HL-60 (cell line): ENCODE data around the gene DENND1A.

Experiments used
- DNase-seq, 2 experiments: peaks; one replicate each; pipeline ENCODE4 v3.0.0-alpha.2; 2010 to 2020; ENCODE audit warnings: low read depth in 1 of 2, low spot score in 1 of 2
- H3K27ac ChIP-seq: fragments of 250-450 bp; sonication (Bioruptor Pico); replicated peaks from 2 replicates; pipeline ENCODE4 v1.5.1; 2020; ENCODE audit warnings: mild to moderate bottlenecking, moderate library complexity
- H3K27me3 ChIP-seq: fragments of 250-450 bp; sonication (Bioruptor Pico); 2 replicates; pipeline ENCODE4 v1.5.1; 2021; ENCODE audit warnings: mild to moderate bottlenecking, moderate library complexity; ENCODE audit not compliant: insufficient read depth, poor library complexity, severe bottlenecking
- H3K4me3 ChIP-seq: replicated peaks from 2 replicates; pipeline ENCODE4 v1.5.1; 2011; ENCODE audit warnings: mild to moderate bottlenecking, control low read depth, low read length; ENCODE audit not compliant: insufficient read depth
- GABPA ChIP-seq: IDR thresholded peaks from 2 replicates; pipeline ENCODE4 v1.6.1; 2012; ENCODE audit warnings: low read depth
- POLR2AphosphoS5 ChIP-seq: IDR thresholded peaks from 2 replicates; pipeline ENCODE4 v1.6.1; 2012; ENCODE audit warnings: low read depth
- SPI1 ChIP-seq: IDR thresholded peaks from 2 replicates; pipeline ENCODE4 v1.6.1; 2012; ENCODE audit warnings: low read depth, mild to moderate bottlenecking, borderline replicate concordance
- TF ChIP-seq, protein P1 (sequence below): IDR thresholded peaks from 2 replicates; pipeline ENCODE4 v1.6.1; 2012; ENCODE audit warnings: low read depth; ENCODE audit not compliant: insufficient replicate concordance
- TF ChIP-seq, protein P2 (sequence below): IDR thresholded peaks from one replicate; pipeline ENCODE4 v1.5.1; 2011; ENCODE audit warnings: low read length, control low read depth, inconsistent platforms; ENCODE audit not compliant: insufficient read depth

DENND1A gene

DNA sequence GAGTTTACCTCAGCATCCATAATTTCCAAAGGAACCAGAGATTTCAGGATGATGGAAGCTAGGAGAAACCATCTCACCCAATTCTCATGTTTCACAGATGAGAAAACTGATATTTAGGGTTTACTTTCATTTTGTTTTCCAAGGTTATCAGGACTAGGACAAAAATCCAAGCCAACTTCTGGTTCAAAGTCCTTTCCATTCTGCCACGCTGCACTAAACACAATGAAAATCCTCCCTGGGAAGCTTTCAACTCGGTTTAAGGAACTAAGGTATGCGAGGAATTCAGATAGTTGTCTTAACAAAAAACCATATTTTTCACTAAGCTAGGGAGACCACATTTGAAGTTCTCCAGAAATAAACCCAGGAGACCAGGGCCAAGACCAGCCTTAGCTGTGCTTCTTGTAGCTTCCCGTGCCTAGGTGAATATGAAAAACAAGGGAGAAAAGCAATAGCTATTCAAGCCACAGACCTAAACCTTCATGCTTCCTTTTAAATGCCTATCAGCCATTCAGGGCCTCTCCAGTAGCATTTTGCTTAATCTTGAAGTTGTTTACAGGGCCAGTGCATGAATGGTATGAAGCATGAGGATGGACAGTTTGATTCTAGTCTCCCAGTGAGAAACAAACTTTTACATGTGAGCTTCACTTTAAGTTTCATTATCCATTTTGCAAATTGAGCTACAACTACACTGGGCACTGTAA lies 167.9 kb downstream of the DENND1A start:
- no peak overlapping the region for H3K27ac ChIP-seq
- no peaks in the 10 kb centered on the region for H3K27me3 ChIP-seq
- H3K4me3 ChIP-seq, result no peak overlapping the region
- DNase-seq, result no peak
- TF ChIP-seq POLR2AphosphoS5 (no peak), SPI1 (no peak), GABPA (no peak)
- TF ChIP-seq, protein P1, sequence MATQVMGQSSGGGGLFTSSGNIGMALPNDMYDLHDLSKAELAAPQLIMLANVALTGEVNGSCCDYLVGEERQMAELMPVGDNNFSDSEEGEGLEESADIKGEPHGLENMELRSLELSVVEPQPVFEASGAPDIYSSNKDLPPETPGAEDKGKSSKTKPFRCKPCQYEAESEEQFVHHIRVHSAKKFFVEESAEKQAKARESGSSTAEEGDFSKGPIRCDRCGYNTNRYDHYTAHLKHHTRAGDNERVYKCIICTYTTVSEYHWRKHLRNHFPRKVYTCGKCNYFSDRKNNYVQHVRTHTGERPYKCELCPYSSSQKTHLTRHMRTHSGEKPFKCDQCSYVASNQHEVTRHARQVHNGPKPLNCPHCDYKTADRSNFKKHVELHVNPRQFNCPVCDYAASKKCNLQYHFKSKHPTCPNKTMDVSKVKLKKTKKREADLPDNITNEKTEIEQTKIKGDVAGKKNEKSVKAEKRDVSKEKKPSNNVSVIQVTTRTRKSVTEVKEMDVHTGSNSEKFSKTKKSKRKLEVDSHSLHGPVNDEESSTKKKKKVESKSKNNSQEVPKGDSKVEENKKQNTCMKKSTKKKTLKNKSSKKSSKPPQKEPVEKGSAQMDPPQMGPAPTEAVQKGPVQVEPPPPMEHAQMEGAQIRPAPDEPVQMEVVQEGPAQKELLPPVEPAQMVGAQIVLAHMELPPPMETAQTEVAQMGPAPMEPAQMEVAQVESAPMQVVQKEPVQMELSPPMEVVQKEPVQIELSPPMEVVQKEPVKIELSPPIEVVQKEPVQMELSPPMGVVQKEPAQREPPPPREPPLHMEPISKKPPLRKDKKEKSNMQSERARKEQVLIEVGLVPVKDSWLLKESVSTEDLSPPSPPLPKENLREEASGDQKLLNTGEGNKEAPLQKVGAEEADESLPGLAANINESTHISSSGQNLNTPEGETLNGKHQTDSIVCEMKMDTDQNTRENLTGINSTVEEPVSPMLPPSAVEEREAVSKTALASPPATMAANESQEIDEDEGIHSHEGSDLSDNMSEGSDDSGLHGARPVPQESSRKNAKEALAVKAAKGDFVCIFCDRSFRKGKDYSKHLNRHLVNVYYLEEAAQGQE, result no peak
- TF ChIP-seq, protein P2, sequence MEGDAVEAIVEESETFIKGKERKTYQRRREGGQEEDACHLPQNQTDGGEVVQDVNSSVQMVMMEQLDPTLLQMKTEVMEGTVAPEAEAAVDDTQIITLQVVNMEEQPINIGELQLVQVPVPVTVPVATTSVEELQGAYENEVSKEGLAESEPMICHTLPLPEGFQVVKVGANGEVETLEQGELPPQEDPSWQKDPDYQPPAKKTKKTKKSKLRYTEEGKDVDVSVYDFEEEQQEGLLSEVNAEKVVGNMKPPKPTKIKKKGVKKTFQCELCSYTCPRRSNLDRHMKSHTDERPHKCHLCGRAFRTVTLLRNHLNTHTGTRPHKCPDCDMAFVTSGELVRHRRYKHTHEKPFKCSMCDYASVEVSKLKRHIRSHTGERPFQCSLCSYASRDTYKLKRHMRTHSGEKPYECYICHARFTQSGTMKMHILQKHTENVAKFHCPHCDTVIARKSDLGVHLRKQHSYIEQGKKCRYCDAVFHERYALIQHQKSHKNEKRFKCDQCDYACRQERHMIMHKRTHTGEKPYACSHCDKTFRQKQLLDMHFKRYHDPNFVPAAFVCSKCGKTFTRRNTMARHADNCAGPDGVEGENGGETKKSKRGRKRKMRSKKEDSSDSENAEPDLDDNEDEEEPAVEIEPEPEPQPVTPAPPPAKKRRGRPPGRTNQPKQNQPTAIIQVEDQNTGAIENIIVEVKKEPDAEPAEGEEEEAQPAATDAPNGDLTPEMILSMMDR, result no peak

- TF ChIP-seq, protein P2, result no peak
- TF ChIP-seq, protein P1, result no peak
- no peak for TF ChIP-seq SPI1
- no peak for TF ChIP-seq GABPA
- no peak for TF ChIP-seq POLR2AphosphoS5
- no peak for DNase-seq
- Histone ChIP-seq H3K27me3 (no peaks in the 10 kb centered on the region), H3K4me3 (no peak overlapping the region), H3K27ac (no peak overlapping the region)
These were observed 172.0 kb downstream of the DENND1A start for GRCh38 chr9:123757960-123758359.

GRCh38 chr9:123757547-123757946 lies 172.4 kb downstream of the DENND1A start:
- no peak for TF ChIP-seq GABPA
- TF ChIP-seq, protein P2, result no peak
- TF ChIP-seq POLR2AphosphoS5, result no peak
- no peak for TF ChIP-seq SPI1
- TF ChIP-seq, protein P1, result no peak
- no peaks in the 10 kb centered on the region for H3K27me3 ChIP-seq
- no peak for DNase-seq
- no peak overlapping the region for H3K27ac ChIP-seq
- H3K4me3 ChIP-seq, result no peak overlapping the region
